B cell (primary cell): ENCODE data around the gene NUAK2. TPM values are rescaled to one million over a fixed set of nuclear protein-coding genes. Genes with fewer than 3 reads are reported as not detected.
A peak's percentile ranks its signal among the peaks of the same experiment; 100 is the strongest.

ENCODE experiments used
- ATAC-seq: fragments of 200-7000 bp; cut with Tn5 transposase; one replicate; pipeline ENCODE4 v1.10.0; 2021; ENCODE audit warnings: low read depth, mild to moderate bottlenecking, moderate number of reproducible peaks, moderate library complexity
- CTCF ChIA-PET: fragments of 350-600 bp; sonication (Branson Sonifier 250); formaldehyde crosslinking; loops from one replicate; lab custom pipeline; 2021; ENCODE audit warnings: antibody characterized with exemption, inconsistent platforms; lab: Charles Lee
- POLR2A ChIA-PET: fragments of 350-600 bp; sonication (Branson Sonifier 250); formaldehyde crosslinking; loops from one replicate; lab custom pipeline; 2021; ENCODE audit warnings: antibody characterized with exemption; lab: Charles Lee
- DNase-seq: peaks from one replicate; pipeline ENCODE4 v3.0.0; 2013
- H2AFZ ChIP-seq: 2 replicates; pipeline ENCODE4 v1.6.1; 2012; ENCODE audit warnings: mild to moderate bottlenecking, low read depth, low read length; ENCODE audit not compliant: insufficient read depth, poor library complexity, severe bottlenecking
- H3K27ac ChIP-seq, 2 donors: 1 replicate in 1 of 2; 2 replicates in 1 of 2; pipeline ENCODE4 v1.5.1; 2012 to 2013; ENCODE audit warnings: low read length in 2 of 2, mild to moderate bottlenecking in 2 of 2, moderate library complexity in 1 of 2
- H3K27me3 ChIP-seq, 4 experiments: fragments of 200-600 bp in 1 of 4; sonication (generic) in 1 of 4; replicated peaks in 1 of 4; 1 replicate in 2 of 4; 2 replicates in 2 of 4; pipeline versions ENCODE4 v1.6.1 to v1.7.0; 2013 to 2016; ENCODE audit warnings: low read length in 3 of 4, mild to moderate bottlenecking in 2 of 4, mixed read lengths in 1 of 4, moderate library complexity in 1 of 4; ENCODE audit not compliant: insufficient read depth in 4 of 4, control insufficient read depth in 3 of 4; ENCODE audit errors: control extremely low read depth in 1 of 4
- H3K36me3 ChIP-seq, 2 experiments: replicated peaks in 1 of 2; 1 replicate in 1 of 2; 2 replicates in 1 of 2; pipeline versions ENCODE4 v1.6.1 to v1.7.1; 2013; ENCODE audit warnings: low read length in 1 of 2; ENCODE audit not compliant: insufficient read depth in 2 of 2, control insufficient read depth in 1 of 2; ENCODE audit errors: control extremely low read depth in 1 of 2, extremely low read depth in 1 of 2
- H3K4me1 ChIP-seq, 2 donors: fragments of 200-600 bp in 1 of 2; sonication (generic) in 1 of 2; 1 replicate in 1 of 2; 2 replicates in 1 of 2; pipeline versions ENCODE4 v1.5.1 to v1.6.1; 2013 to 2017; ENCODE audit warnings: low read length in 2 of 2; ENCODE audit not compliant: control insufficient read depth in 2 of 2, insufficient read depth in 2 of 2
- H3K4me2 ChIP-seq: replicated peaks from 2 replicates; pipeline ENCODE3; 2012; ENCODE audit warnings: mild to moderate bottlenecking, low read depth, low read length; ENCODE audit not compliant: poor library complexity, severe bottlenecking
- H3K4me3 ChIP-seq, 5 experiments: fragments of 200-600 bp in 1 of 5; sonication (generic) in 1 of 5; 1 replicate in 3 of 5; 2 replicates in 2 of 5; pipeline versions ENCODE4 v1.5.1 to v1.7.0; 2011 to 2016; ENCODE audit warnings: low read length in 4 of 5, mild to moderate bottlenecking in 4 of 5, low read depth in 2 of 5, control low read depth in 1 of 5, moderate library complexity in 1 of 5; ENCODE audit not compliant: insufficient read depth in 1 of 5; ENCODE audit errors: control extremely low read depth in 1 of 5, extremely low read depth in 1 of 5
- H3K79me2 ChIP-seq: fragments of 200-600 bp; sonication (generic); one replicate; pipeline ENCODE4 v1.6.0; 2016; ENCODE audit warnings: low read length; ENCODE audit not compliant: control insufficient read depth, insufficient read depth
- H3K9ac ChIP-seq: fragments of 200-600 bp; sonication (generic); 2 replicates; pipeline ENCODE4 v1.6.1; 2017; ENCODE audit warnings: mild to moderate bottlenecking, low read length, moderate library complexity
- H3K9me3 ChIP-seq, 3 donors: one replicate each; pipeline versions ENCODE4 v1.6.1 to v1.7.1; 2013; ENCODE audit warnings: low read length in 2 of 3; ENCODE audit not compliant: control insufficient read depth in 2 of 3, insufficient read depth in 1 of 3; ENCODE audit errors: control extremely low read depth in 1 of 3
- H4K20me1 ChIP-seq: 2 replicates; pipeline ENCODE4 v1.6.0; 2012; ENCODE audit warnings: mild to moderate bottlenecking, low read length; ENCODE audit not compliant: insufficient read depth, control insufficient read depth, poor library complexity, severe bottlenecking
- H3K27ac Mint-ChIP-seq: one replicate; pipeline ENCODE4 v1.8.0; 2021; ENCODE audit warnings: mixed read lengths
- H3K27me3 Mint-ChIP-seq: one replicate; pipeline ENCODE4 v1.8.0; 2021; ENCODE audit warnings: mixed read lengths
- H3K4me1 Mint-ChIP-seq: one replicate; pipeline ENCODE4 v1.8.0; 2021; ENCODE audit warnings: mixed read lengths
- H3K4me3 Mint-ChIP-seq: one replicate; pipeline ENCODE4 v1.8.0; 2021; ENCODE audit warnings: mixed read lengths
- H3K9me3 Mint-ChIP-seq: one replicate; pipeline ENCODE4 v1.8.0; 2022; ENCODE audit warnings: mixed read lengths; ENCODE audit not compliant: insufficient read depth
- CTCF ChIP-seq: fragments of 200-600 bp; IDR thresholded peaks from one replicate; pipeline ENCODE4 v1.8.0; 2022; ENCODE audit warnings: antibody characterized with exemption, mild to moderate bottlenecking
- EZH2 ChIP-seq: IDR thresholded peaks from 2 replicates; pipeline ENCODE4 v1.6.1; 2012; ENCODE audit warnings: borderline replicate concordance, low read depth, mild to moderate bottlenecking, moderate library complexity, low read length; ENCODE audit not compliant: insufficient read depth, poor library complexity, severe bottlenecking
- WGBS: methylation state at CpG from one replicate; pipeline ENCODE4 v1.1.5; 2013; ENCODE audit warnings: missing lambda C conversion rate; ENCODE audit not compliant: insufficient coverage; 5-methylcytosine and 5-hydroxymethylcytosine counted together
- intact Hi-C: fragments of 100-400 bp; cut with micrococcal nuclease; formaldehyde crosslinking; loops from one replicate; pipeline ENCODE4 v1.10.0; 2022
- polyA plus RNA-seq: library from polyadenylated mRNA; depleted of rRNA; stranded (reverse); fragments of >200 nt; gene quantifications from 2 replicates; pipeline ENCODE4 v1.2.3, GENCODE V29; 2012
- total RNA-seq, 2 donors: library from RNA; stranded (reverse); fragments of 120-200 nt in 1 of 2; gene quantifications; 1 replicate in 1 of 2; 2 replicates in 1 of 2; pipeline versions ENCODE4 v1.2.3 to v1.2.4, GENCODE V29; 2013 to 2022

Gene NUAK2
- total and polyA plus RNA-seq, 2 donors (not counting 1 experiment from before 2014, with no cell fraction given) = 37.9 to 102 TPM

GRCh38 chr1:205343431-205344065 lies 22.0 kb upstream of the NUAK2 start:
- H3K9me3 Mint-ChIP-seq = no peaks in the 10 kb centered on the region
- Histone ChIP-seq H2AFZ (peak overlapping the region; percentile 64), H3K4me2 (peak overlapping the region; percentile 95), H3K9me3 (peaks cover 0 to 10% (median 0%) of the 10 kb centered on the region in 3 donors), H3K27me3 (peaks cover 0 to 20% (median 10%) of the 10 kb centered on the region in 4 experiments), H4K20me1 (no peaks in the 10 kb centered on the region), H3K9ac (peak overlapping the region; percentile 56), H3K4me3 (peak overlapping the region in 4 of 5 experiments; percentile 37 to 51 (median 50)), H3K27ac (no peak overlapping the region), H3K79me2 (no peaks in the 10 kb centered on the region), H3K4me1 (peaks cover 27 to 34% of the 10 kb centered on the region in 2 donors), H3K36me3 (no peaks in the 10 kb centered on the region)
- H3K4me1 Mint-ChIP-seq = peaks cover 41% of the 10 kb centered on the region
- DNase-seq (peak; percentile 54), ATAC-seq (peak; percentile 42)
- intact Hi-C loops = no loop called here
- peak overlapping the region; percentile 84 for H3K4me3 Mint-ChIP-seq
- WGBS = 7% methylated on average over 63 of the region's 63 CpGs
- no peak overlapping the region for H3K27ac Mint-ChIP-seq
- no peak for TF ChIP-seq EZH2
- no peak for TF ChIP-seq CTCF
- POLR2A ChIA-PET = no interaction called here
- CTCF ChIA-PET = interaction anchor here (0.9 to 1.4 kb wide), 3 partner anchors 8 to 142 kb away, joined by 3 read pairs; no protein-coding TSS in a partner anchor
- H3K27me3 Mint-ChIP-seq = peaks cover 8% of the 10 kb centered on the region

GRCh38 chr1:205342986-205343385 lies 21.4 kb upstream of the NUAK2 start:
- ATAC-seq = no peak
- Mint-ChIP-seq H3K27me3 (peaks cover 8% of the 10 kb centered on the region), H3K4me1 (peaks cover 35% of the 10 kb centered on the region), H3K27ac (no peak overlapping the region), H3K4me3 (peak overlapping the region; percentile 52), H3K9me3 (no peaks in the 10 kb centered on the region)
- TF ChIP-seq EZH2 = no peak
- TF ChIP-seq CTCF = no peak
- Histone ChIP-seq H3K9ac (peak overlapping the region; percentile 56), H3K4me2 (peak overlapping the region; percentile 95), H3K36me3 (no peaks in the 10 kb centered on the region), H3K79me2 (no peaks in the 10 kb centered on the region), H3K27ac (no peak overlapping the region), H3K9me3 (peaks cover 0 to 10% (median 0%) of the 10 kb centered on the region in 3 donors), H3K27me3 (peaks cover 0 to 20% (median 10%) of the 10 kb centered on the region in 4 experiments), H4K20me1 (no peaks in the 10 kb centered on the region), H2AFZ (peak overlapping the region; percentile 64), H3K4me1 (peaks cover 21 to 28% of the 10 kb centered on the region in 2 donors), H3K4me3 (peak overlapping the region in 3 of 5 experiments; percentile 37 to 50 (median 50))
- DNase-seq = no peak
- WGBS = 33% methylated on average over 10 of the region's 12 CpGs
- intact Hi-C loops = no loop called here
- CTCF ChIA-PET = interaction anchor here (0.6 to 1.3 kb wide), 4 partner anchors 11 to 143 kb away, joined by 3 to 7 read pairs (median 4); no protein-coding TSS in a partner anchor
- POLR2A ChIA-PET = no interaction called here
